Loucy (cell line): Measurements from ENCODE around the gene EIF2D.

ENCODE experiments used
- H2AFZ ChIP-seq: fragments of 200-600 bp; sonication (generic); 2 replicates; pipeline ENCODE4 v1.6.0; 2016; ENCODE audit warnings: antibody characterized with exemption, mild to moderate bottlenecking, low read length, moderate library complexity
- H3F3A ChIP-seq: fragments of 200-600 bp; 2 replicates; pipeline ENCODE4 v1.6.0; 2016; ENCODE audit warnings: antibody characterized with exemption, low read depth, mild to moderate bottlenecking
- H3K27me3 ChIP-seq: fragments of 200-600 bp; sonication (generic); 2 replicates; pipeline ENCODE4 v1.6.1; 2014; ENCODE audit warnings: low read length, mild to moderate bottlenecking; ENCODE audit not compliant: insufficient read depth, poor library complexity, severe bottlenecking
- H3K36me3 ChIP-seq: fragments of 200-600 bp; sonication (generic); 2 replicates; pipeline ENCODE4 v1.6.1; 2016; ENCODE audit warnings: low read length; ENCODE audit not compliant: insufficient read depth
- H3K4me1 ChIP-seq: fragments of 200-600 bp; sonication (generic); 2 replicates; pipeline ENCODE4 v1.5.1; 2014; ENCODE audit warnings: low read length, mild to moderate bottlenecking; ENCODE audit not compliant: insufficient read depth, poor library complexity, severe bottlenecking
- H3K4me2 ChIP-seq: fragments of 200-600 bp; sonication (generic); 2 replicates; pipeline ENCODE4 v1.6.0; 2014; ENCODE audit warnings: antibody characterized with exemption, low read length, low read depth, mild to moderate bottlenecking; ENCODE audit not compliant: poor library complexity, severe bottlenecking
- H3K4me3 ChIP-seq: fragments of 200-600 bp; sonication (generic); 2 replicates; pipeline ENCODE4 v1.5.1; 2014; ENCODE audit warnings: low read length, mild to moderate bottlenecking, mixed read lengths; ENCODE audit not compliant: poor library complexity, severe bottlenecking
- H3K79me2 ChIP-seq: fragments of 200-600 bp; sonication (generic); 2 replicates; pipeline ENCODE4 v1.6.1; 2014; ENCODE audit warnings: low read length; ENCODE audit not compliant: insufficient read depth
- H3K9ac ChIP-seq: fragments of 200-600 bp; sonication (generic); 2 replicates; pipeline ENCODE4 v1.6.0; 2014; ENCODE audit warnings: mild to moderate bottlenecking, low read depth, low read length, moderate library complexity; ENCODE audit not compliant: poor library complexity, severe bottlenecking
- H3K9me2 ChIP-seq: fragments of 200-600 bp; sonication (generic); replicated peaks from 2 replicates; pipeline ENCODE4 v1.6.1; 2016; ENCODE audit warnings: low read depth, low read length, mixed read lengths
- H3K9me3 ChIP-seq: fragments of 200-600 bp; sonication (generic); 2 replicates; pipeline ENCODE4 v1.6.1; 2014; ENCODE audit warnings: mild to moderate bottlenecking, antibody characterized with exemption, low read length, low read depth; ENCODE audit not compliant: insufficient read depth
- H4K20me1 ChIP-seq: fragments of 200-600 bp; sonication (generic); 2 replicates; pipeline ENCODE4 v1.6.0; 2014; ENCODE audit warnings: antibody characterized with exemption, low read length, mild to moderate bottlenecking; ENCODE audit not compliant: insufficient read depth, poor library complexity, severe bottlenecking
- CTCF ChIP-seq: fragments of 200-600 bp; sonication (generic); conservative IDR thresholded peaks from 2 replicates; pipeline ENCODE4 v1.5.1; 2014; ENCODE audit warnings: mild to moderate bottlenecking, antibody characterized with exemption, low read length
- EZH2phosphoT487 ChIP-seq: fragments of 200-600 bp; IDR thresholded peaks from 2 replicates; pipeline ENCODE4 v1.6.1; 2018; ENCODE audit warnings: antibody characterized with exemption, mild to moderate bottlenecking, moderate library complexity, borderline replicate concordance

The EIF2D gene

DNA sequence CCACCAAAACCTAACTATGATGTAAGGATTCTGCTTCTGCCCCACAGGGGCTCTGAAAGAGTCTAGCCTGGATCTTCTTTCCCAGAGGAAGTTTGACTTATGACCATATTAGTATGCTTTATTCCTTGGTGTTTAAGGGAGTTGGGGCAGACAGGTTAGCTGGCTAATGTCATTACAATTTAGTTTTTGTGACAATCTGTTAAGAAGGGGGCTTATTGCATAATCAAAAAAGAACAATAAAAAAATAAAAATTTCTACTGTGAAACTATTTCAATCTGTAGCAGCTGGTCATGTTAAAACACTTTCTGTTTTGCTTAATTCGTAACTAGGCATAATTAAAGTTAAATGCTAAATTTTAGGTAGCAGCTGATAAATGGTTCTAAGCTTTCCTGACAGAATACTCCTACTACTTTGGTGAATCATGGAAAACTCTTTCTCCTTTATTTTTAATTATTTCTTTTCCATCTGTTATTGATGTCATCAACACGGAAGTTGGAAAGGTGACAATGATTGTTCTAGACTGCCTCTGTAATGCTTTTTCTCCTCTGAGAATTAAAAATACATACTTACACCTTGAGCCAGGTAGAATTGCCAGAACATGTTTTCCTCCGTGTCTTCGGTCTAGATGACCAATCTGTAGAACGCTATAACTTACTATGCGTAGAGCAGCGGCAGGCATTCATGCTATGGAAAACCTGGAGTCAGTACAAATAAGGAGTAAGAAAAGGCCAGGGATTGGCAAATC, 41.6 kb upstream of the EIF2D start:
- no peak overlapping the region for H2AFZ ChIP-seq
- H3K9ac ChIP-seq = no peak overlapping the region
- no peak for TF ChIP-seq CTCF
- TF ChIP-seq EZH2phosphoT487 = no peak
- H3K27me3 ChIP-seq = no peaks in the 10 kb centered on the region
- H3F3A ChIP-seq = peaks cover 4% of the 10 kb centered on the region; the same call in 1 of the 2 replicates
- no peaks in the 10 kb centered on the region for H3K79me2 ChIP-seq
- no peaks in the 10 kb centered on the region for H3K9me2 ChIP-seq
- no peaks in the 10 kb centered on the region for H4K20me1 ChIP-seq
- peaks cover 19% of the 10 kb centered on the region for H3K36me3 ChIP-seq
- no peak overlapping the region for H3K4me2 ChIP-seq
- no peaks in the 10 kb centered on the region for H3K9me3 ChIP-seq
- H3K4me3 ChIP-seq = no peak overlapping the region
- peaks cover 32% of the 10 kb centered on the region for H3K4me1 ChIP-seq

DNA sequence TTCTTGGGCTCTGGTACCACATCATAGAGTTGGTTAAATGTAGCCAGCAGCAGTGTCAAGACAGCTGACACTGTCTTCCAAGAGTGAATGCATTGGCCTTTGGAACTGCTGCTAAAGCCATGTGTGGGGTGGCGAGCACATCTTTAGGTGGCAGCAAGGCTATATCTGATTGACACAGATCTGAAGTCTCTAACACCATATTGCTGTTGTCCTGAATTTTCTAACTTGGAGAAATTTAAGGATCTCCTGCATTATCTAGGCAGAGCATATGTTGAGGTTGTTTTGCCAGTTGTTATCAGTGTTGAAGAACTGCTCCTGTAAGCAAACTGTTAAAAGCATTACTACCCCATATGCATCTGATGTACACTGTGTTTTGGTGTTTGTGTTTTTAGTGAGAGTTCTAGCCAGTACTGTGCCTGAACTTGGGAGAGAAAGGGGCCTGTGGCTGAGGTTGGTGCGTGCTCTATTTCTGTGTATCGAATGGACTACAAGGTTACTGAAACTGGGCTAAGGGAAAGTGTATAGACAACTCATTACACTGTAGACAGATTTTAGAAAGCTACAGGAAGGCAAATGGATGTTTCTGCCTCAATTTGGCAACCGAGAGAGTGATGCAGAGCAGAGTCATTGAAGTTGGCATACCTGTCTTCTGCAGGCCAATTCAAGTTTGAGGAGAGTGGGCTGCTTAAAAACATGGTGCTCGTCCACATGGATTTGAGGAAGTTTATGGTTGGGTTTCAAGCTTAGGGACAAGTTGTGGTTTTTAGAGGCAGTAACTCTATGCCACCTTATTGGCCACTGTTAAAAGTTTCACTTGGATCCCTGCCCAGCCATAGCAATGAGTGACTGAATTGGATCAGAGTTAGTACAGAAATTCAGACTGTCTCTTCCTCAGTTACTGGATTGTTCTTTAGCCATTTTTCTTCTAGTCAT, 40.0 kb upstream of the EIF2D start:
- TF ChIP-seq CTCF (no peak), EZH2phosphoT487 (no peak)
- no peak overlapping the region for H3K9ac ChIP-seq
- H3K4me3 ChIP-seq = no peak overlapping the region

DNA sequence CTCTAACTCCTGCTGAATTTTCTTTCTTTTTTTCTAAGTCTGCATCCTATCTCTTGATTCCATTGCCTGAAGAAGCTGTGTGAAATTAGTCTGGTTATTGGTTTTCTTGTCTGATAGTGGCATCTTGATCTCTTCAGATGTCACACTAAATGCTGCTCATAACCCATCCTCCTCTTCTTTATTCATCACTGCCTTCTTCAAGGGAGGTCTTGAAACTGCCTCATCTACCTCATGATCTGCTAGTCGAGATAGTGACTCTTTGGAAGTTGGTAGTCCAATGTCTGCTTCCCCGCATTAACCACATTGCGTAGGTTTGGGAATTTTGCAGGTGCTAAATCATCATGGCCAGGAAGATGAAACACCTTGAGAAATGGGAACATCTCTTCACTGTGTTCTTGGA, 38.7 kb upstream of the EIF2D start:
- H4K20me1 ChIP-seq = no peaks in the 10 kb centered on the region
- peaks cover 15% of the 10 kb centered on the region for H3K4me1 ChIP-seq
- no peak overlapping the region for H3K4me2 ChIP-seq
- no peaks in the 10 kb centered on the region for H3K9me3 ChIP-seq
- no peak overlapping the region for H2AFZ ChIP-seq
- no peaks in the 10 kb centered on the region for H3K27me3 ChIP-seq
- no peak overlapping the region for H3K4me3 ChIP-seq
- H3K79me2 ChIP-seq = no peaks in the 10 kb centered on the region
- no peaks in the 10 kb centered on the region; the same call in 1 of the 2 replicates for H3F3A ChIP-seq
- no peaks in the 10 kb centered on the region for H3K9me2 ChIP-seq
- TF ChIP-seq CTCF = no peak
- no peak for TF ChIP-seq EZH2phosphoT487
- H3K9ac ChIP-seq = no peak overlapping the region
- peaks cover 40% of the 10 kb centered on the region for H3K36me3 ChIP-seq

More for the DNA sequence above, 40.0 kb upstream of the EIF2D start:
- peaks cover 17% of the 10 kb centered on the region for H3K4me1 ChIP-seq
- no peaks in the 10 kb centered on the region for H3K9me2 ChIP-seq
- H3K36me3 ChIP-seq = peaks cover 36% of the 10 kb centered on the region
- no peak overlapping the region for H2AFZ ChIP-seq
- no peaks in the 10 kb centered on the region for H3K9me3 ChIP-seq
- H3K4me2 ChIP-seq = no peak overlapping the region
- no peaks in the 10 kb centered on the region for H3K79me2 ChIP-seq
- no peaks in the 10 kb centered on the region for H4K20me1 ChIP-seq
- H3K27me3 ChIP-seq = no peaks in the 10 kb centered on the region
- peaks cover under 1% of the 10 kb centered on the region; the same call in 1 of the 2 replicates for H3F3A ChIP-seq
